GM12878 (cell line): Measurements from ENCODE around the gene PCCA. TPM values are rescaled to one million over a fixed set of nuclear protein-coding genes. Genes with fewer than 3 reads are reported as not detected.
"Not testable (repeated sequence)": the region's sequence is repeated elsewhere in the genome, so short reads cannot be mapped to it uniquely, and the experiment has no call there.

Experiments
- ATAC-seq: fragments of 200-7000 bp; cut with Tn5 transposase; 3 replicates; pipeline ENCODE4 v1.9.1; 2020; ENCODE audit warnings: mild to moderate bottlenecking, moderate library complexity
- BruUV-seq: library from RNA; stranded (reverse); fragments of 400-500 nt; replicated peaks from 2 replicates; lab custom pipeline; 2021; lab: Mats Ljungman, UMichigan
- CTCF ChIA-PET: fragments of 300-600 bp; sonication (Branson Sonifier 250); formaldehyde crosslinking; extraction: SDS; loops from one replicate; lab custom pipeline; 2021; ENCODE audit warnings: inconsistent platforms; lab: Yijun Ruan, JAX
- POLR2A ChIA-PET: fragments of 350-600 bp; formaldehyde crosslinking; extraction: SDS; loops from one replicate; lab custom pipeline; 2021; ENCODE audit warnings: inconsistent platforms; lab: Charles Lee
- RAD21 ChIA-PET: fragments of 300-600 bp; sonication (Branson Sonifier 250); formaldehyde crosslinking; loops from one replicate; lab custom pipeline; 2023; ENCODE audit warnings: antibody characterized with exemption; ENCODE audit not compliant: unreplicated experiment; lab: Charles Lee
- SMC1A ChIA-PET: fragments of 300-600 bp; sonication (Branson Sonifier 250); formaldehyde crosslinking; loops from one replicate; lab custom pipeline; 2023; ENCODE audit not compliant: unreplicated experiment, uncharacterized antibody; lab: Charles Lee
- DNase-seq: peaks from one replicate; pipeline ENCODE4 v3.0.0-alpha.2; 2011; ENCODE audit warnings: low read depth, low spot score
- FAIRE-seq: peaks from 3 replicates; lab custom pipeline; 2011; peaks lifted over from hg19 to GRCh38; lab: Jason Lieb, UNC
- H2AFZ ChIP-seq: 2 replicates; pipeline ENCODE4 v1.6.0; 2011; ENCODE audit warnings: low read depth, low read length, control low read depth; ENCODE audit not compliant: control insufficient read depth
- H3K27ac ChIP-seq: 2 replicates; pipeline ENCODE4 v1.5.1; 2011; ENCODE audit warnings: control low read depth; ENCODE audit not compliant: control insufficient read depth, insufficient read depth
- H3K27me3 ChIP-seq, 2 experiments: replicated peaks in 1 of 2; 2 replicates each; pipeline versions ENCODE4 v1.6.0 to v1.6.1; 2011; ENCODE audit warnings: low read length in 1 of 2; ENCODE audit not compliant: control insufficient read depth in 2 of 2, insufficient read depth in 2 of 2
- H3K36me3 ChIP-seq, 2 experiments: 2 replicates each; pipeline ENCODE4 v1.5.1; 2011; ENCODE audit warnings: low read length in 1 of 2; ENCODE audit not compliant: control insufficient read depth in 2 of 2, insufficient read depth in 2 of 2
- H3K4me1 ChIP-seq: 2 replicates; pipeline ENCODE4 v1.6.1; 2011; ENCODE audit warnings: mild to moderate bottlenecking, low read length, moderate library complexity, mixed read lengths; ENCODE audit not compliant: control insufficient read depth, insufficient read depth
- H3K4me2 ChIP-seq: 2 replicates; pipeline ENCODE4 v1.6.0; 2011; ENCODE audit warnings: control low read depth; ENCODE audit not compliant: control insufficient read depth, insufficient read depth
- H3K4me3 ChIP-seq: fragments of 200-600 bp; sonication (generic); 2 replicates; pipeline ENCODE4 v1.5.1; 2016
- H3K79me2 ChIP-seq: 2 replicates; pipeline ENCODE4 v1.6.0; 2011; ENCODE audit warnings: low read length; ENCODE audit not compliant: control insufficient read depth, insufficient read depth
- H3K9ac ChIP-seq: 2 replicates; pipeline ENCODE4 v1.8.0; 2011; ENCODE audit warnings: low read length, control low read depth, mixed read lengths; ENCODE audit not compliant: control insufficient read depth, insufficient read depth
- H3K9me3 ChIP-seq: replicated peaks from 3 replicates; pipeline ENCODE4 v1.5.1; 2011; ENCODE audit warnings: mild to moderate bottlenecking, low read length; ENCODE audit not compliant: control insufficient read depth, insufficient read depth
- H4K20me1 ChIP-seq: 2 replicates; pipeline ENCODE4 v1.6.0; 2011; ENCODE audit not compliant: control insufficient read depth, insufficient read depth
- MTA2 ChIP-seq: fragments of 450-650 bp; IDR thresholded peaks from 2 replicates; pipeline ENCODE4 v1.6.1; 2016; ENCODE audit warnings: low read depth, mild to moderate bottlenecking, moderate library complexity
- MYC ChIP-seq: IDR thresholded peaks from 2 replicates; pipeline ENCODE4 v1.6.1; 2011; ENCODE audit warnings: mild to moderate bottlenecking, low read length, moderate library complexity, inconsistent platforms; ENCODE audit not compliant: insufficient read depth, insufficient replicate concordance, insufficient read length, severe bottlenecking
- NRF1 ChIP-seq: conservative IDR thresholded peaks from 2 replicates; pipeline ENCODE4 v1.6.1; 2011; ENCODE audit warnings: mild to moderate bottlenecking, low read depth, low read length, improper control_type of control experiment
- SMC3 ChIP-seq: IDR thresholded peaks from 2 replicates; pipeline ENCODE4 v1.6.1; 2011; ENCODE audit warnings: low read length, improper control_type of control experiment, borderline replicate concordance
- ZSCAN29 ChIP-seq: fragments of 450-650 bp; IDR thresholded peaks from 2 replicates; pipeline ENCODE4 v1.6.1; 2017; ENCODE audit warnings: mild to moderate bottlenecking, moderate library complexity
- ZZZ3 ChIP-seq: IDR thresholded peaks from 2 replicates; pipeline ENCODE4 v1.6.1; 2011; ENCODE audit warnings: low read depth; ENCODE audit not compliant: control insufficient read depth, insufficient read length
- WGBS: methylation state at CpG from one replicate; pipeline ENCODE4 v1.1.6; 2016; ENCODE audit warnings: low lambda C conversion rate; ENCODE audit not compliant: insufficient replicate concordance, insufficient coverage; ENCODE audit errors: missing lambda C conversion rate; 5-methylcytosine and 5-hydroxymethylcytosine counted together
- in situ Hi-C: fragments of 300-500 bp; cut with MboI; formaldehyde crosslinking; loops from 9 replicates; pipeline ENCODE4 v1.14.3; 2018; ENCODE audit warnings: mixed read lengths
- intact Hi-C: fragments of 100-400 bp; cut with micrococcal nuclease; formaldehyde crosslinking; loops from one replicate; pipeline ENCODE4 v1.14.2; 2022; ENCODE audit not compliant: unreplicated experiment
- polyA plus RNA-seq, 11 experiments: library from polyadenylated mRNA; depleted of rRNA in 4 of 11; unstranded in 6 of 11; stranded (reverse) in 5 of 11; fragments of >200 nt; fragmentation: Nextera tagmentation in 4 of 11; fragmentation: Illumina TruSeq in 1 of 11; extraction: Ambion mirVana in 4 of 11; extraction: Trizol in 1 of 11; gene quantifications; 1 replicate in 1 of 11; 2 replicates in 10 of 11; pipeline versions ENCODE4 v1.2.1 to v1.2.3, GENCODE V29; 2011 to 2016; ENCODE audit warnings: inconsistent platforms in 2 of 11, missing spikeins in 2 of 11, low read depth in 1 of 11
- total RNA-seq, 4 experiments: library from RNA; depleted of rRNA in 3 of 4; stranded (reverse); fragments of >200 nt in 3 of 4; fragmentation: Illumina TruSeq in 1 of 4; extraction: Trizol in 1 of 4; gene quantifications; 2 replicates each; pipeline versions ENCODE4 v1.2.1 to v1.2.3, GENCODE V29; 2013 to 2021

Gene PCCA
- total and polyA plus RNA-seq, 10 of the 15 experiments (the other 5 are each of a cell fraction or from before 2014, with no cell fraction given), result 5.9 to 18.2 (median 12.4) TPM

DNA sequence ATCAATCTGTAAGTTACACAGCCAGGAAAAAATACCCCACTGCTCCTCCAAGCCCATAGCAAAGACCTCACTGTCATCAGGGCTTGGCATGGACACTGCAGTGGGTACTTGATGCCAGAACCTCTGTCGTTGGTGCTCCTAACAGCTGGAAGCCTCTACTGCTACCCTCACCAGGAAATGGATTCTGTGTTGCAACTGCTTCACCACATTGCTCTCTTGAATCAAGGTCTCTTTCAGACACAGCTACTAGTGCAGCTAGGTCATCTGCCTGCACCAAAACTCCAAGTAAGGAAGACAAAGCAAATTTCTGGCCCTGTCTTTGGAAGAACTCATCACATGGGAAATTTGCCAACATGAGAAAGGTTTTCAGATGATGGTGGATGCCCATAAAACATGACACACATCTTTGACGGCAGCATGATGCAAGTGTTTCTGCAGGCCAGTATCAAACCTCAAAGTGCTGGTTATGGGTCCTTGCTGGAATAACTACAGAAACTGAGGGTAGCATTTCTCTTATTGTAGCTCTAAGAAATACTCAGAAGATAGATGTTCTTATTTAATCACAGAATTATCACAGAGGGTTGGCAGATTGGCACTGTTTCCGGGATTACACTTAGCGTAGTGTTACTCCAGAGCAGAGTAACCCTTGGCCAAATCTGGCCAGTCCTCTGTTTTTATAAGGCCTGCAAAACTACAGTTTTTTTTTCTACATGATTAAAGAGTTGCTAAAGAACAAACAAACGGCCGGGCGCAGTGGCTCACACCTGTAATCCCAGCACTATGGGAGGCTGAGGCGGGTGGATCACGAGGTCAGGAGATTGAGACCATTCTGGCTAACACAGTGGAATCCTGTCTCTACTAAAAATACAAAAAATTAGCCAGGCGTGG is 12.9 kb upstream of the PCCA start:
- no peak for ATAC-seq
- BruUV-seq, result no TSS peak
- Histone ChIP-seq H3K4me2 (no peak overlapping the region), H3K4me3 (no peak overlapping the region), H2AFZ (no peak overlapping the region), H3K27me3 (no peaks in the 10 kb centered on the region)
- SMC1A ChIA-PET, result no interaction called here
- 69% methylated on average over 10 of the region's 10 CpGs for WGBS
- DNase-seq, result no peak
- POLR2A ChIA-PET, result no interaction called here
- TF ChIP-seq NRF1 (no peak), ZZZ3 (no peak), ZSCAN29 (no peak), MYC (no peak), SMC3 (no peak), MTA2 (no peak)
- TF ChIP-seq, all 136 proteins: peak for 0
- Histone ChIP-seq H3K79me2 (no peaks in the 10 kb centered on the region), H3K27ac (no peak overlapping the region), H4K20me1 (no peaks in the 10 kb centered on the region), H3K36me3 (no peaks in the 10 kb centered on the region), H3K9ac (no peak overlapping the region), H3K9me3 (no peaks in the 10 kb centered on the region), H3K4me1 (no peaks in the 10 kb centered on the region)
- intact Hi-C loops (no loop called here), in situ Hi-C loops (no loop called here)
- RAD21 ChIA-PET, result no interaction called here
- no peak for FAIRE-seq
- CTCF ChIA-PET, result no interaction called here

DNA sequence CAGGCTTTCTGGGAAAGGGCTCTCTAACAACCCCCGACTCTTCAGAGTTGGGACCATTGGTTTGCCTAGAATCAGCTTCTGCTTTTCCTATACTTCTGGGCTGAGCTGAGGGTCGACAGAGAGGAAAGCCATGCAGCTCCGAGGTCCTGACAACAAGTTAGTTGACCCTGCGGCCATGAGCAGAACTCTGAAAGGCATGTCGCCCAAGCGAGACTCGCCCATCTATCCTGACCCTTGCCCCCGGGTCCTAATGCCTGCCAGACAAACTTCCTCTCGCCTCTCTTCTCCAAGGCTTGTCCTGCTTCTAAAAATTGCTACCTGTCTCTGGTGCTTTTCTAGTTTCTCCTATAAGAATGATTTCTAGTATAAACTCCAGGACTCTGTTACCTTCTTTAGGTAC is 9.9 kb upstream of the PCCA start:
- in situ Hi-C loops, H3K4me2 ChIP-seq, H3K27ac ChIP-seq, H3K27me3 ChIP-seq, BruUV-seq, H3K9ac ChIP-seq, RAD21 ChIA-PET, H3K4me3 ChIP-seq, FAIRE-seq, H2AFZ ChIP-seq, H3K36me3 ChIP-seq, POLR2A ChIA-PET, H3K9me3 ChIP-seq, H4K20me1 ChIP-seq, DNase-seq, intact Hi-C loops, H3K79me2 ChIP-seq, H3K4me1 ChIP-seq, SMC1A ChIA-PET, ATAC-seq: not testable (repeated sequence)
- whole genome bisulfite sequencing, result 81% methylated on average over 9 of the region's 9 CpGs
- CTCF ChIA-PET, result interaction anchor here (1.3 kb wide), 1 partner anchor 494 kb away, joined by 4 read pairs; no protein-coding TSS in a partner anchor

DNA sequence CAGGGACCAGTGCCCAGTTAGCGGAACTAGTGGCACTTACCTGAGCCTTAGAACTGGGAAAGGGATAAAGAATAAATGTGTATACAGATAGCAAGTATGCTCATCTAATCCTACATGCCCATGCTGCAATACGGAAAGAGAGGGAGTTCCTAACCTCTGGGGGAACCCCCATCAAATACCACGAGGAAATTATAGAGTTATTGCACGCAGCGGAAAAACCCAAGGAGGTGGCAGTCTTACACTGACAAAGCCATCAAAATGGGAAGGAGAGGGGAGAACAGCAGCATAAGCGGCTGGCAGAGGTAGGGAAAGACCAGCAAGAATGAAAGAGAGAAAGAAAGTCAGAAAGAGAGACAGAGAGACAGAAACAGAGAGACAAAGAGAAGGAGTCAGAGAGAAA is 5.5 kb upstream of the PCCA start:
- intact Hi-C loops, H3K79me2 ChIP-seq, H3K27ac ChIP-seq, H3K9me3 ChIP-seq, FAIRE-seq, H3K4me1 ChIP-seq, SMC1A ChIA-PET, POLR2A ChIA-PET, BruUV-seq, H3K4me2 ChIP-seq, H3K4me3 ChIP-seq, H3K27me3 ChIP-seq, H3K9ac ChIP-seq, DNase-seq, CTCF ChIA-PET, in situ Hi-C loops, ATAC-seq, H2AFZ ChIP-seq, RAD21 ChIA-PET, H3K36me3 ChIP-seq, H4K20me1 ChIP-seq: not testable (repeated sequence)
- WGBS, result 75% methylated on average over 6 of the region's 6 CpGs
